ENCODE results near the gene EME2. TPM values are rescaled to one million over a fixed set of nuclear protein-coding genes. Genes with fewer than 3 reads are reported as not detected.

EME2 gene
- total RNA-seq, 1 experiment from 2014 or later = 63.6 TPM

DNA sequence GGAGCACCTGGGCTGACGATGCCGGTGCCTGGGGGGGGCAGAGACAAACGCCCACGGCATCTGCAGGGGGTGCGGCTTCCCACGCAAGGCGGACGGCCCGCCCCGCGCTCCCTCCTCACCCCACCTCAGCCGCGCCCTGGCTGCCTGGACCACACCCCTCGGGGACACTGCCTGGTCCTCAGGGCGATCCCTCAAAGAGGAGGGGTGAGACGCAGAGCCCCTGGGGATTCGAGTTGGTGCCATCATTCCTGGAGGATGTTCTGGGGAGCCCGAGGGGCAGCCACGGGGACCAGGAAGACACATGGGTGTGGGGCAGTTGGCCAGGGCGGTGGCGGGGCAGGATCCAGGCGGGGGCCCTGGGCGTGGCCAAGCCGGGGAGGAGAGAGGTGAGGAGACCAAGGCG lies 17.0 kb downstream of the EME2 start:
- no peaks in the 10 kb centered on the region for H3K9me3 ChIP-seq (ENCODE audit: control insufficient read depth, low read depth, low read length)
- no peak overlapping the region for H4K5ac ChIP-seq (ENCODE audit: insufficient read length, low read depth, low read length)
- peaks cover 5% of the 10 kb centered on the region for H3K79me1 ChIP-seq (ENCODE audit: insufficient read depth, low read depth, low read length, poor library complexity, severe bottlenecking)
- no peak overlapping the region for H3K4me2 ChIP-seq (ENCODE audit: insufficient read depth, insufficient read length, low read length)
- peaks cover 5% of the 10 kb centered on the region; the same call in 1 of the 2 replicates for H3K79me2 ChIP-seq (ENCODE audit: insufficient read depth, low read length)
- peaks cover 5 to 17% (median 11%) of the 10 kb centered on the region in 3 experiments; a peak in 6 of 7 replicates for H3K36me3 Mint-ChIP-seq (ENCODE audit: insufficient read depth in 1 of 3, low read depth in 3 of 3)
- no peak overlapping the region for H2BK5ac ChIP-seq (ENCODE audit: insufficient read length, low read length)
- H2AK5ac ChIP-seq (ENCODE audit: insufficient read length, low read length) = no peak overlapping the region
- no peak overlapping the region for H3K27ac ChIP-seq (ENCODE audit: insufficient read length, low read depth, low read length)
- H3K4ac ChIP-seq (ENCODE audit: low read depth, low read length) = no peak overlapping the region
- no peak overlapping the region for H2BK15ac ChIP-seq (ENCODE audit: low read depth, low read length)
- no peak overlapping the region for H2BK120ac ChIP-seq (ENCODE audit: low read depth, low read length, poor library complexity, severe bottlenecking)
- no peak overlapping the region for H3K4me3 Mint-ChIP-seq
- H3K18ac ChIP-seq (ENCODE audit: insufficient read length, low read depth, low read length) = no peak overlapping the region
- no peaks in the 10 kb centered on the region for H3K9me3 Mint-ChIP-seq
- H3K56ac ChIP-seq (ENCODE audit: insufficient read length, low read depth, low read length) = no peak overlapping the region
- H3K4me1 Mint-ChIP-seq = peaks cover 0 to 2% of the 10 kb centered on the region in 2 experiments; a peak in 1 of 4 replicates
- TF ChIP-seq, protein P1, sequence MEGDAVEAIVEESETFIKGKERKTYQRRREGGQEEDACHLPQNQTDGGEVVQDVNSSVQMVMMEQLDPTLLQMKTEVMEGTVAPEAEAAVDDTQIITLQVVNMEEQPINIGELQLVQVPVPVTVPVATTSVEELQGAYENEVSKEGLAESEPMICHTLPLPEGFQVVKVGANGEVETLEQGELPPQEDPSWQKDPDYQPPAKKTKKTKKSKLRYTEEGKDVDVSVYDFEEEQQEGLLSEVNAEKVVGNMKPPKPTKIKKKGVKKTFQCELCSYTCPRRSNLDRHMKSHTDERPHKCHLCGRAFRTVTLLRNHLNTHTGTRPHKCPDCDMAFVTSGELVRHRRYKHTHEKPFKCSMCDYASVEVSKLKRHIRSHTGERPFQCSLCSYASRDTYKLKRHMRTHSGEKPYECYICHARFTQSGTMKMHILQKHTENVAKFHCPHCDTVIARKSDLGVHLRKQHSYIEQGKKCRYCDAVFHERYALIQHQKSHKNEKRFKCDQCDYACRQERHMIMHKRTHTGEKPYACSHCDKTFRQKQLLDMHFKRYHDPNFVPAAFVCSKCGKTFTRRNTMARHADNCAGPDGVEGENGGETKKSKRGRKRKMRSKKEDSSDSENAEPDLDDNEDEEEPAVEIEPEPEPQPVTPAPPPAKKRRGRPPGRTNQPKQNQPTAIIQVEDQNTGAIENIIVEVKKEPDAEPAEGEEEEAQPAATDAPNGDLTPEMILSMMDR (conservative IDR thresholded peaks at IDR 0.05) = no peak
- H3K14ac ChIP-seq (ENCODE audit: insufficient read depth, low read length) = no peak overlapping the region
- no CpG with 5 or more reads among the region's 25 CpGs for WGBS (ENCODE audit: extremely low coverage, insufficient read length, low lambda C conversion rate)
- no peaks in the 10 kb centered on the region for H4K20me1 ChIP-seq (ENCODE audit: control insufficient read depth, insufficient read depth, insufficient read length)
- H3K27me3 ChIP-seq (ENCODE audit: insufficient read depth, low read length) = no peaks in the 10 kb centered on the region
- H3K9ac ChIP-seq (ENCODE audit: extremely low read depth, insufficient read length, low read length) = no peak overlapping the region
- H3K27me3 Mint-ChIP-seq (ENCODE audit: low read depth) = no peaks in the 10 kb centered on the region
- H3K23me2 ChIP-seq (ENCODE audit: insufficient read length, low read depth, low read length, poor library complexity, severe bottlenecking) = no peaks in the 10 kb centered on the region
- H3T11ph ChIP-seq (ENCODE audit: low read length) = no peak overlapping the region
- no peak overlapping the region for H4K8ac ChIP-seq (replicated peaks; ENCODE audit: insufficient read length, low read depth, low read length)
- no peak overlapping the region for H2BK12ac ChIP-seq (ENCODE audit: insufficient read length, low read depth, low read length)
- no peak overlapping the region for H3K23ac ChIP-seq (ENCODE audit: insufficient read length, low read depth, low read length)
- no peak overlapping the region for H3K27ac Mint-ChIP-seq
- H2AFZ ChIP-seq (ENCODE audit: low read length) = no peak overlapping the region
- no peak overlapping the region for H2BK20ac ChIP-seq (ENCODE audit: low read depth, low read length, poor library complexity, severe bottlenecking)
- DNase-seq = no peak
- no peak overlapping the region for H4K91ac ChIP-seq (ENCODE audit: insufficient read length, low read depth, low read length)
- H3K4me1 ChIP-seq (ENCODE audit: insufficient read depth, low read length) = no peaks in the 10 kb centered on the region

Measured in H9 (cell line).